ENCODE results near the gene CDC14B.
"Not testable (repeated sequence)": the region's sequence is repeated elsewhere in the genome, so short reads cannot be mapped to it uniquely, and the experiment has no call there.

CDC14B gene

DNA sequence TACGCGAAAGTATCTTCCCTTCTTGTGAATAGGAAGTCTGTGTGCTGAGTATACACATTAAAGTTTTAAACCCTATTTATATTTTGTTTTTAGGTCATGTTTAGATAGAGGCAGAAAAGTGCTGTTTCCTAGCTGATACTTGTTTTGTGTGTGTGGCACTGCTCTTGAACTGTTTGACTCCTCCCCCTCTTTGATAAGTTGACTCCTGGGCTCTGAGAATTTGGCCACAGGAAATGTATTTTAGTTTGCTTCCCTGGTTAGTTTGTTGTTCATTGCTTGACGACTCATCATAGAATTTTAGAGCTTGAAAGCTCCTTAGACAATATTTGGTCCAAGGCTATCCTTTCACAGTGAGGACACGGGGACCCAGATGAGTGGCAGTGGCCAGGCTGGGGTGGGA is 2.0 kb upstream of the CDC14B start:
- no peak for DNase-seq

DNA sequence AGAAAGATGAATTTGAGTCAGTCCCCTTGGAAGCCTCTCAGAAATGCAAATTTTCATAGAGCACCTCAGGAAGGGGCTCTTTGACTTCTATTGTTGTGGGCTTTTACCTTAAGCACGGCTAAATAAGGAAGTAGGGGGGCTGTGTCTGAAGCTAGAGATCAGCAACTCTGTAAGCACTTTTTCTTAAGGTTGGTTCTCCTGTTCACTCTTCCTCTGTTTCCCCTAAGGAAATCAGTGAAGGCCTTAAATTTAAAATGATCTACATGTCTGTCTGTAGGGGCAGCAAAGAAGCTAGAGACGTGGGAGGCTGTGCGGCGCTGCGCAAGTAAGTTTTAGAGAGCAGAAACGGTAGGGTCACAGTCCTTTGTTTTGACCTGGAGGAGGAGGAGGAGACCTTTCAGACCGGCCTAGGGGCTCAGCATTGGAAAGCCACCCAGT is 1.2 kb upstream of the CDC14B start:
- no peak for DNase-seq

DNA sequence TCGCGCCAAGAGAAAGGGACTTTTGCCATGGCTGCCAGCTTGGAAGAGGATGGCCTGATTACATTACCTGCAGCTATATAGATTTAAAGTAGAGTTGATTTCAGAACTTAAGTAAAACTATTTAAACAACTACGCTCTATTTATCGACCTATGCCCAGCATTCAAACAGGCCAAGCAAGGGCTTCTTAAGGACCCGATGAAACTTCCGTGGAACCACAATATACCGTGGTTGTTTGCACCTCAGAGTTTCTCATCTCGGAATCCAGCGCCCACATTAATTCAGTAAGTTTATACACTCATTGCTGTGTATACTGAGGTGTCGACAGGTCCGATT is 505 bp upstream of the CDC14B start:
- DNase-seq, result no peak

DNA sequence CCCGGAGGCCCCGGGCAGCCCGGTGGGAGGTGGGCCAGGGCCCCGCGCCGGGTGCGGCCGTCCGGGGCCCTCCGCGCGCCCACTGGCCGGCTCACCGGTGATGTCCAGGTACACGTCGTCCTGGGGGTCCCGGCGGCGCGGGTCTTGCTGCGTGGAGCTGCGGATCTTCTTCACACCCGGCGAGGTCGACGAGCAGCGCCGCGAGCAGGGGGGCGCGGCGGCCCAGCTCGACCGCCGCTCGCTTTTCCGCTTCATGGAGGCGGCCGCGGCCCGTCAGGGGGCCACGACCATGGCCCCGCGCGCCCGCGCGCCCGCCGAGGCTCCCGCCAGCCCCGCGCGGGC is 548 bp downstream of the CDC14B start:
- no peak for DNase-seq

DNA sequence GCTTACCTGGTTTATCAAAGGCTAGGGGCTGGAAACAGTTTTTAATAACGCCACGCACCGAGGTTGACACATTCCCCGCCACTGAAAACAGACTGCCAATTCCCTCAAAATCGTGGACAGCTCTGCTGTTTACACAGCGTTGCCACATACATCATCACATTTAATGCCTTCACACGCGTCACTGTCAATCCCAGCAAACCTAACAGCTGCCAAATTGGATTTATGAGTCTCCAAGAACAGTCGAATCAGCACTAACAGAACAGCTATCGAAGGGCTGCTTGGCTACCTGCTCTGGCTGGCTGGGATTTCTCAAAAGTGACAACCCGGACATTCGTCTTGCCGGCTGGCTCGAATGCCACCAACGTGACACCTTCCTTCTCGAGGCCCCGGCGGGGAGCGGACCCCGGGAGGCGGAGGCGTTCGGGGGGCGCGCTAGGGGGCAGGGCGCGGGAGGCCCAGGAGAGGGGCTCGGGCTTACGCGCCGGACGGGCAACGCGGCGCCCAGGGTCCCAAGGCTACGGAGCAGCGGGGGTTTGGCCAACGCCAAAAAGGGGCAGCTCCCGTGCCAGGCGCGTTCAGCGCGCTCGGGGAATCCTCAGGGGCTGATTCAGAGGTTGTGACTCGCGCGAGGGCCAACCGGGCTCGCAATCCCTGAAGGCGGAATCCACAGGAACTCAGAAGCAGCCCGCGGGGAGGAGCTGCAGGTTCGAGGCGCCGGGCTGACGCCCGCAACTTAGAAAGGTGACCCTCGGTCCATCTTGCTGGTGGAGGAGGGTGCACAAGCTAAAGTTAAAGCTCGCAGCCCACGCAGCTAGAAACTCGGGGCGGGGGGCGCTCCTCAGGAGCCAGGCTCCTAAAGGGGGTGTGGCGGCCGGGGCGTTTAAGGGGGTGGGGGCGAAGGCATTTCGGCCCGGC is 1.2 kb downstream of the CDC14B start:
- DNase-seq, result peak; percentile 25

DNA sequence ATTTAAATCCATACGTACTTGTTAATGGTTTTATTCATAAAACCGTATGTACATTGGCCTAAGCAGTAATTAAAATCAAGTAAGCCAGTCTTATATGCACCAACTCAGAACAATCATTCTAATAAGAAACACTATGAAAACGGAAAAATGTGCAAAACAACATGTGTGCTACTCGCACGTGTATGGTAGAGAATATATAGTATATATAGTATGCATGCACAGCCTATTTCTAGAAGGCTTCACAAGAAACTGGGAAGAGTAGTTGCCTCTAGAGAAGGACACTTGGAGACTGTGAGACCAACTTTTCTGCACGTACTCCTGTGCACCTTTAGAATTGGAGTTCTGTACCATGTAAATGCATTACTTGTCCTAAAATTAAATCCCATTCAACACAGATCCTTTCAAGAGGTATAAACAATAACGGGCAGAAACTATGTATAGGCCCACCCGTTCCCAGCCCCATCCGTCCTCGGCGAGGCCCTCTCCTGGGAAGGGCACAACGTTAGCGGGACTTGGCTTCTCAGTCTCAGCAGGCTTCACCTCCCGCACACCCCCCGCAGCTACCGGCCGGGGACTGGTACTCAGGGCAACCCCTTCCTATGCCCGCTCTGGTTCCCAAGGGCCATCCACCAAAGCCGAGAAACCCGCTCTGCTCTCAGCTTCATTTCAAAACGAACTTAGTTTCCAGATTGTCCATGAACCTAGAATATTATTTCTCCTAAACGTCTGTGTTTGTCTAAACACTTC is 2.0 kb downstream of the CDC14B start:
- DNase-seq, result no peak

DNA sequence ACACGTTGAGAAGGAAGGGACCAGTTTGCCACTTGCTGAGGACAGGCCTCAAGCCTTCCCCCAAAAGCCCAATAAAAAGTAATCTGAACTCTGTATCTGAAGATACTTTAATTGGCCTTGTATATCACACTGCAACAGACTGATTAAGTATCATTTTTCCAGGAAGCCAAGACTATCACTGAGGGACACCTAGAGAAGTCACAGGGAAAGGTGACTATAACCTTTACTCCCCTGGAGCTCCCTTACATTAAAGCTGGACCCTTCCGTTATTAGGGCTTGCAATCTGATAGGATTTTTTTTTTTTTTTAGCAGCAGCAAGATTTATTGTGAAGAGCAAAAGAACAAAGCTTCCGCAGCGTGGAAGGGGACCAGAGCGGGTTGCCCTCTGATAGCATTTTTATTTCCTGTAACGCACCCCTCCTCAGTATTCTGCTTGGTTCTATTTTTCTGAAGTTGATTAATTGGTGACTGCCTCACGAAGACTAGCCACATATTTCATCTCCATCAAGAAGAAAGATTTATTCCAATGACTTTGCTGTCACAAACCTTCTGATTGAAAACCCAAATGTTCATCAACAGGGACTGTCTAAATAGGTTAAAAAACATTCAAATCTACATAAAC is 2.7 kb downstream of the CDC14B start:
- no peak for DNase-seq

DNA sequence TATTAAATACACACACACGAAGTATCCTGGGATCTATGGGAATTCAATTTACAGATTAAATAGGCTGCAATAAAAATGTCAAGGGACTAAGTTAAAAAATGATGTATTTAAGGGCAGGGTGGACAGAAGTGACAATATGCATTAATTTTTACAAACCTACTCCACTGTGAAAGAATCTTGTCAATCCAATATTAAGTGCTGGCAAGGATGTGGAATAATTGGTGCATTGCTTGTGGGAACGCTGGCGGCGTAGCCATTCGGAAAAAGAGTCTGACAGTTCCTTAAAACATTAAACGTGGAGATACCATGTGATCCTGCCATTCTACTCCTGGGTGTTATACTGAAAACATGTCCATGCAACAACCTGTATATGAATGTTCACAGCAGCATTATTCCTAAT is 4.2 kb downstream of the CDC14B start:
- no peak for DNase-seq

DNA sequence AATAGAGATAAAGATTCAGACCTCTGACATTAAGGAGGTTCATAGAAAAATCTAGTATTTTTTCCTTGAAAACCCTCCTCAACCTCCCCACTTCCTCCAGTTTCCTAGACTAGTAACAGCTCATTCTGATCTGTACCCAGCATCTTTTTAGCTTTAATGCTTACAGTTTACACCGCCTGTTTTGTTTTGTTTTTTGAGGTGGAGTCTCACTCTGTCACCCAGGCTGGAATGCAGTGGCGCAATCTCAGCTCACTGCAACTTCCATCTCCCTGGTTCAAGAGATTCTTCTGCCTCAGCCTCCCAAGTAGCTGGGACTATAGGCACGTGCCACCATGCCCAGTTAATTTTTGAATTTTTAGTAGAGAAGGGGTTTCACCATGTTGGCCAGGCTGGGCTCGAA is 5.0 kb downstream of the CDC14B start:
- DNase-seq, result not testable (repeated sequence)

DNA sequence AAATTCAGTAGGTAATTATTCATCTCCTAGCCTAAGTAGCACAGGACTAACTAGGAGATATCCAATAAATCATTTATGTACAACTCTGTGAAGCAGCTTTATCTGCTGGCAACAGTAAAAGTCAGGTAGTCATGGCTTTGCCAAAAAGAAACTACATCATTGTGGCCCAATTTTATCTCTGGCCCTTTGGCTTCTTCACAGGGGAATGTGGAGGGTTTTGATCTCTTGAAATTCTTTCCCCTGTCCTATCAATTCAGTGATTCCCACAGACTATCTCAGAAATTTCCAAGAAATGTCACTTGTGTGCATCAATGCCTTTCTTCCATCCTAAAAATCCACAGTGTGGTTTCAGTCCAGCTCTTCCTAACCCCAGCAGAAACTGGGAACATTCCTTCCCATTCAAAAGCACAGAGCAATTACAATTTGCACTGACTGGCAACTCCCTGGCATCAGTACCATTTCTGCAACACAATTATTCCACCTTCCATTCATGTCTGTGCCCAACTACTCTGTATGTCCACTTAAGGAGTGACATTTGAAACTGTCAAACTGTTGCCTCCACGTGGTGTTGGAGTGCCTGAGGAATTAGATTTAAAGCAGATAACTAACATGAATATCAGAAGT is 6.6 kb downstream of the CDC14B start:
- DNase-seq, result no peak

DNA sequence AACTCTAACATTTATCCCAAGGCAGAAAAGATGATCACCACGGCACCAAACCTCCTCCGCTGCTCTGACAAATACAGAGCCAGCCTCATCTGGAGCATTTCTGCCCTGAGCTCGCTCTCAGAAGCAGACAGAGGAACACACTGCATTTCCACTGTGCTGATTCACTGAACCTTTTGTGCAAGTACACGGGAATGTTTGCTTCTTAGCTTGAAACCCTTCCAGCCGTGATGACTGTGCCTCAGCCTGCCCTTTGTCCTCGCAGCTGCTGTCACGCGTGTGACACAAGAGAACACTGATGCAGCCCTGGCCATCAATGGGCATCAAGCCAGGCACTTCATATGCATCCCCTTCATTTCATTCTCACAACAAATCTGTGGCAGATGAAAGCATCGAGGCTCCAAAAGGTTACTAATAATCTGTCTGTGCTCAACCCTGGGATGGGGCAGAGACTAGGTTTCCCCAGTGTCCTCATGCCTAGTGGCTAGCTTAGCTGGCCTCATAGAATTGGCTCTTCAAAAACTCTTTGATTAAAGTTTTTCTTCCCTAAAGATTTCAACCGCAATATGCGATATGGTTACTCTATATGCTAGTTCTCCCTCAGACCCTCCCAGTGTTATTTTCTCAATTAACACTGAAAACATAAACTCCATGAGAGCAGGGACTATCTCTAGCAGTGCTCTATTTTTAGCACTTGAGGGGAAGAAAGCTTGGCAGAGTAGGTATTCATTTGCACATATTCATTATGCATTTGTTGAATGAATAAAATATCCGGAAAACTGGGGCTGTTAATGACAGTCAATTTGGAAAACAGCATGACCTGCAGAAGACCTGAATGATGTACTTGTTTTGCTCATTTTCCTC is 7.3 kb downstream of the CDC14B start:
- DNase-seq, result no peak

DNA sequence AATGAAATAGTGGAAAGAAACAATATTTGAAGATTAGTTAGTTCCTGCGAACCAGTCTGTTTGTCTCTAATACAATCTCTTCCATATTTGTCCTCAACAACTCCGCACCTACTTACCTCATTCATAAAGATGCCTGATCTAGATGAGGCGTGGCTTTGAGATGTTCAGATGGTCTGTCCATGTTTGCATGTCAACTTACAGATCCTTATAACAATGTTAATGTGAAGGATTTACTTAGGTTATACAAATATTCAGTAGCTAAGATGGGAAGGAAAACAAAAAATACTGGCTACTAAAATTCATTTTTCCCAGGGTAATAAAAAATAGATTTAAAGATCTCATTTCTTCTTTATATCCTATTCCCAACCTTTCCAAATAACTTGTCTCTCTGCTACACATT is 8.3 kb downstream of the CDC14B start:
- DNase-seq, result no peak

DNA sequence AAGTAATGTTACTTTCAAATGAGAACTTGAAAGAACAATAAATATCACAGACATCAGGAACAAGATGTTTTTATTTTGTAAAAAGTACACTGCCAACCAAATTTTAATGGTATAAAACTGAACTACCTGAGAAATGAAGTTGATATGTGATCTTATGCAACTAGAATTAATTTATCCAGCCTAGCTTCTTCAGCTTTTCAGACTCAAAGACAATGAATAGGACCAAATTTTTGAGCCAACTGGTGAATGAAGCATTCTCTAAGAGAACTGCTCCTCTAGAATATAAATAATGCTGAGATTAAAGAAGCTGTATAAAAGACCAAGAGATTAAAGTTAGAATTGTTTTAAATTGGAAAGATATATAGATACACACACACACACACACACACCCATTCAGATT is 9.9 kb downstream of the CDC14B start:
- no peak for DNase-seq

DNA sequence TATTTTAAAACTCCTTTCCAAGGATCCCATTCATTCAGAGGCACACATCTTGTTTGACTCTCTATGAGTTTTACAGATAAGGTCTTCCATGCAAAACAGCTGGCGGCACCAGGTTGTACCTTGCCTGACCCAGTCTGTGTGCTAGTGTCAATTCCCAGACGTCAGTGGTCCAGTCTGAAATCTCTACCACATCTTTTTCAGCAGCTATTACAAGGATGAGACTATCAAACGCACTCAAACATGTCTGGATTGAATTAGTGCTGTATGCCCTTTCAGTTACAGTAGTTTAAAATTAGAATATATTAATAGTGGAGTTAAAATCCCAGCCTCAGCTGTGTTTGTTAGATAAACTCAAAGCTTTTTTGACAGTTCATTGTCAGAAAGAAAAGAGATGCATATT is 11.7 kb downstream of the CDC14B start:
- no peak for DNase-seq

DNA sequence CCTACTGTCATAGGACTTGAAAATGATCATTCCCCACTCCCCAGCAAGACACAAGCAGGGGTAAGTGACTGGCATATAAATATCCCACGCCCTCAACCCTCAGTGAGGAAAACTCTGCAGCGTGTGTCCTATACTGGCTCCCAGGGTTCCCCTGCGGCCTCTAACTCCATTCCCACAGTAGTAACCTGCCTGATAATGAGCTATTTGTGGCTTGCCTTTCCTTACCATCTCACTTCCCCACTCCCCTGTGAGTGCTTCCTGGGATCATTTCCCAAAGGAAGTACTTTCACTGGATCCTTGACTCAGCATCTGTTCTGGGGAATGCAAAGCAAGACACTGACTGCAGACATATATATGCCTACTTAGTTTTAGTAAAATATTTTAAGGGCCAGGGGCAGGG is 14.3 kb downstream of the CDC14B start:
- DNase-seq, result no peak

DNA sequence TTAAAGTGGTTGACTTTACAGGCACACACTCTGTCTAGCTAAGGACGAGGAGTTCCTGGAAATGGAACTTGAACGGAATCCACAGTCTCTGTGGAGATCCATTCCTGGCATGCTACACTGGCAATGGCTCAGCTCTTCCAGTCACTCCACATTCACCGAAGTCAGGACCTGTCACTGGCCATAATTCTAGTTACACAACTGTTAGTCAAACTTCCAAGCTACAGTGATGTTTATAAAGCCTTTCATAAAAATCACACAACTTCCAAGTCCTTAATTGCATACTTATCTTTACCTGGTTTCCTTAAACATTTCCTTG is 15.7 kb downstream of the CDC14B start:
- DNase-seq, result no peak

DNA sequence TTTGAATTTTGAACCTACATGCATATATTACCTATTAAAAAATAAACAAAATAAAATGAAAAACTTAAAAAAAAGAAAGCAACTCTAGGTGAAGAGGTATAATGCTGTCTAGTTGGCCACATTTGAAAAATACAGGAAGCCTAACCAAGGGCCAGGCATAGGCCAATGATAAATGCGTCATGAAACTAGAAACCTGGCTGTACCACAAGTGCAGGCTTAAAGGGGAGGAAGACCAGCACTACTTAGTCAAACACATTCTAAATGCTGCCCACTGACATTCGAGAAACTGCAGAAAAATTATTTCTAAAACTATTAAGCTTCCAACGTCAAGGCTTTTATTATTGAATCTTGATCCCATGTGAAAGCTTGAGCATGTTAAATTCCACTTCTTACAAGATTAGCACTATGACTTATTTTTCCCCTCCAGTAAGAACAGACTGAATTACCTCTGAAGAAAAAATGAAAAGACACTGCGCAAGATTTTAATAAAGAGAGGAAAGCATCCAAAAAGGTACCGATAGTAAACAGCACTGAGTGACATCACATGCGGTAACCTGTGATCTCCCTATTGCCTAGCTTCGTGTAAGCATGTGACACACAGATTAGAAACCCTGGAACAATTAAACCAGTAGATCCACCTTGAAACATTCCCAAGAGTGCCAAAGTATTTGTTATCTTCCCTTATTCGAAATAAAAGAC is 16.2 kb downstream of the CDC14B start:
- DNase-seq, result no peak

DNA sequence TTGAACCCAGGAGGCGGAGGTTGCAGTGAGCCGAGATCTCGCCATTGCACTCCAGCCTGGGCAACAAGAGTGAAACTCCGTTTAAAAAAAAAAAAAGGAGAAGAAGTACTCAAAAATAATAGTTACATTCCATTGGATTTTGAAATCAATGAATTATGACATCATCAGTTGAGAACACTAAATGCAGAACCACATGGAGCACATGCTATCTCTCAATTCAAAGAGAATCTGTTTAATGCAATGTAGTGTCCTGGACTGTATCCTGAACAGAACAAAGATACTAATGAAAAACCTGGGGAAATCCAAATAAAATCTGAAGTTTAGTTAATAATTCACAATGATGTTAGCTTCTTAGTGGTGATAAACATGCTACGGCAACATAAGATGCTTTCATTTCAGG is 20.3 kb downstream of the CDC14B start:
- DNase-seq, result no peak

DNA sequence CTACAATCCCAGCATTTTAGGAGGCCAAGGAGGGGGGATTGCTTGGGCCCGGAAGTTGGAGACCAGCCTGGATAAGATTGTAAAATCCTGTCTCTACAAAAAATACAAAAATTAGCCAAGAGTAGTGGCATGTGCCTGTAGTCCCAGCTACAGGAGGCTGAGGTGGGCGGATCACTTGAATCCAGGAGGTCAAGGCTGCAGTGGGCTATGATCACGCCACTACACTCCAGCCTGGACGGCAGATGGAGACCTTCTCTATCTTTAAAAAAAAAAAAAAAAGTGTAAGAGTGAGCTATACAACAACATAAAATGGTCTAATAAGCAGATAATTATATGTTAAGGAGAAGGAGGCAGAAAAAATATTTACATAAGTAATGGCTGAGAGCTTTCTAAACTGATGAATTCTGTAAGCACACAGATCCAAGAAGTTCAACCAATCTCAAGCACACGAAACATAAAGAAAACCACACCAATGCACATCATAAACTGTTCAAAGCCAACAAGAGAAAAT is 23.0 kb downstream of the CDC14B start:
- no peak for DNase-seq

DNA sequence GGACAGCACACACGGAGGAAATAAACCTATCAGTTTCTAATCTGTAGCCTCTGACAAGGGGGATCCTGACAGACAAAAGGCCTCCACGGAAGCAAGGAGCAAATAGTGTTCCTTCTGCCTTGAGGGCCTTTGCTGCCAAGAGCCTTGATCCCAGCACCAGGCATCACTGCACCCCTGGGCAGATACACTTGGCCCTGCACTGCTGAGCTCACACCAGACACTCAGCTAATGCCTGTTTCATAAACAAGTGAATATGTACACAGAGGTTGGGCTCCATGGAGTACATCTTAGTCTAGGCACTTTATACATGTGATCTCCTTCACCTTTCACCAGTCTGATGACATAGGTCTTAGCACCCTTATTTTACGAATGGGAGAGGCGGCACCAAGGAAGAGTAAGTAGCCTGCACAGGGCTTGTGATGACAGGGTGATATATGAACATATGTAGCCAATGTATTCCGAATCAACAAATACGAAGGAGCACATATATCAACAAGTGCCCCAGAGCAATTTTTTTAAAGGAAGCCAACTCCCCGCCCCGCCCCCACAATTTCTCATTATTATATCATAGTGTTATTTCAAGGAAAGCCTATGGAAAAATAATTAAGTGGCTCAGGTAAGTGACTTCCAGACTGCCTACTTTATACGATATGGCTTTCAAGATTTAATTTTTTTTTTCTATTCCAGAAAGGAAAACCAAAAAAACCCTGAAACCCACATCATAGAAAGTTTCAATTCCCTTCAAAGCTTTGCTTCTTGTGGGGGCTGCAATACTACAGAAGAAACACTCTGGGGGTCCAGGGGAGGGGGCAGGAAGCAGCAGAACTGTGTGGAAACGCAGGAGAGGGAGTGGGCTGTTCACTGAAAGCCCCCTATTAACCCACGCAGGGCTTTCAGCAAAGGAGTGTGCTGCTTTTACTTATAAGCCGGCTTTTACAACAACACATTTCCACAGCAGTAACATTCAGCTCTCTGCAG is 32.0 kb downstream of the CDC14B start:
- no peak for DNase-seq

DNA sequence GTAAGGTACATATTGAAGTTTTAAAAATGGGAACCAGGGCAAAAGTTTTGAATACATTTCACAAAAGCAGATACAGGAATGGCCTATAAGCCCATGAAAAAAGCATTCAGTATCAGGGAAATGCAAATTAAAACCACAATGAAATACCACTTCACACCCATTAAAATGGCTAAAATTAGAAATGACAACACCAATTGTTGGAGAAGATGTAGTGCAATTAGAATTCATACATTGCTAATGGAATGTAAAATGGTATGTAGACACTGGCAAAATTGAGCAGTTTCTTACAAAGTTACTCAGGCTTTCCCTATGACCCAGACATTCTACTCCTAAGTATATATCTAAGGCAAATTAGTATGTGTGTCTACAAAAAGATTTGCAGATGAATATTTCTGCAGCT is 34.2 kb downstream of the CDC14B start:
- no peak for DNase-seq
